ENCODE measurements around the gene PSTPIP1.

The PSTPIP1 gene

GRCh38 chr15:77075528-77075927 lies 80.6 kb downstream of the PSTPIP1 start:
- DNase-seq = no peak

GRCh38 chr15:77076323-77076915 lies 81.5 kb downstream of the PSTPIP1 start:
- no peak for DNase-seq

- no peak for DNase-seq
These were observed 87.0 kb downstream of the PSTPIP1 start for GRCh38 chr15:77081971-77082370.

GRCh38 chr15:77083381-77084160 lies 88.6 kb downstream of the PSTPIP1 start:
- peak; percentile 21 to 57 (median 48) for DNase-seq

- DNase-seq = no peak
These were observed 89.5 kb downstream of the PSTPIP1 start for GRCh38 chr15:77084436-77084835.

GRCh38 chr15:77085297-77085696 lies 90.4 kb downstream of the PSTPIP1 start:
- DNase-seq = no peak
